HG03571 (cell line): ENCODE measurements around the gene CDKL2.
"Not testable (repeated sequence)": the region's sequence is repeated elsewhere in the genome, so short reads cannot be mapped to it uniquely, and the experiment has no call there.

Source experiments
- ATAC-seq: cut with Tn5 transposase; IDR thresholded peaks from one replicate; pipeline ENCODE4 v1.9.1; 2021; ENCODE audit not compliant: unreplicated experiment

The CDKL2 gene

GRCh38 chr4:75555294-75556164, 74.8 kb downstream of the CDKL2 start, which contains the start of gene ODAPH:
Gene ODAPH (plus strand): TSS chr4:75556066. CDS start chr4:75556083, 17 bp downstream.
- peak; percentile 85 for ATAC-seq

DNA sequence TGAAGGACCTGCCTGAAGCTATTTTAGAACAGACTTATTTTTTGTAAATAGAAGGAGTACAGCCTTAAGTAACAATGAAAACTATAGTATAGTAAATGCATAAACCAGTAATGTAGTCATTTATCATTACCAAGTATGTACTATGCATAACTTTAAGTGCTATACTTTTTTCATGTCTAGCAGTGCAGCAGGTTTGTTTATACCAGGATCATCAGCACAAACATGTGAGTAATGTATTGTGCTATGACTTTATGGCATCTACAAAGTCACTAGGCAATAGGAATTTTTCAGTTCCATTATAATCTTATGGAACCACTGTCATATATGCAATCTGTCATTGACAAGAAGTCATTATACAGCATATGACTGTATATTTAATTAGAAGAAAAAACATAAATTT, 77.9 kb downstream of the CDKL2 start:
- ATAC-seq = no peak

DNA sequence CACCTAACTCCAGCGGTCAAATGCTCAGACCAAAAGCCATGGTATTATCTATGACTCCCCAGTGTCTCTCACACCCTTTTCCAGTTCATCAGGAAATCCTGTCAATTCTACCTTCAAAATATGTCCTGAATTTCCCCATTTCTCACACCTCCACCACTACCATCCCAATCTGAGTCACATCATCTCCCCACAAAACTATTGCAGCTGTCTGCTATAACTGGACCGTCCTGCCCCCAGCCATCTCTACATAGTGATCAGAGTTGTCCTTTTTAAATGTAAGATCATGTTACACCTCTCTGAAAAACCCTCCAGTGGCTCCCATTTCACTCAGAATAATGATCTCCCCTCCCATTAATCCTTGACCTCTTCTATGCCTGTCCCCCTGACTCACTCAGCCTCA, 81.3 kb downstream of the CDKL2 start:
- no peak for ATAC-seq

- no peak for ATAC-seq
These were observed 82.5 kb downstream of the CDKL2 start for GRCh38 chr4:75547647-75548387.

DNA sequence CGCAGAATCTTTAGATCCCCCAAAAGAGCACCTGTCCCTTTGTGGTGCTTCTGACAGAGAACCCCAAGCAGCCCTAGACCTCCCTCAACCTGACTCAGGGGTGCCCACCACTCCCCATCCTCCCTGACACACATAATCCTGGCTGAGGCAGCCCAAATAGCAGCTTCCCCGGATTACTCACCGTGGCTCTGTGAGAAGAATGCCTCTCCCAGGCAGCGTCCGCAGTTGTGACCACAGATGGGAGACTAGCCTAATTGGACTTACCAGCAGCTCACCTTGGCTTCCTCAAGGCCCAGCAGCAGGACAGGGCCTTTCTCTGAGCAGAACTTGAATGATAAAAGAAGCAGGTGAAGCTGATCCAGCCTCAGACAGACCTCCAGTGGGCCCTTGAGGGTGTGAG, 84.8 kb downstream of the CDKL2 start:
- no peak for ATAC-seq

- ATAC-seq = no peak
These were observed 85.5 kb downstream of the CDKL2 start for GRCh38 chr4:75544870-75545269.

- ATAC-seq = not testable (repeated sequence)
These were observed 86.1 kb downstream of the CDKL2 start for GRCh38 chr4:75544220-75544619.

DNA sequence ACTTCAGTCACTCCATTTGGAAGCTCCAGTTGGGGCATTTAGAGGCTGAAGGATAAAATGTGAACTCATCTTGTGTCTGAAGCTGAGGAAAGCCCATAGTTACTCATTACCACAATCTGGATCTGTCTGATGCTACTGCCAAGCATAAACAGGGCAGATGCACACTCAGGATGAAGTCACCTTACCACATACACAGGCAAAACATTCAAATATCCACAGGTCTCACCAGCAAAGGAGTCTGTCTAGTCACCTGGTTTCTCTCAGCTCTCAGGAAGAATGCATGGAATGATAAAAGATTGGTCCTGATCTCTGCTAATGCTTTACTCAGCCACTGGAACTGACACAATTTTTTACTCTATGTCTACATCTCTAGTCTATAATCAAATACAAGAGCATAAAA, 87.5 kb downstream of the CDKL2 start:
- no peak for ATAC-seq

GRCh38 chr4:75537308-75537707, 93.0 kb downstream of the CDKL2 start:
- not testable (repeated sequence) for ATAC-seq

DNA sequence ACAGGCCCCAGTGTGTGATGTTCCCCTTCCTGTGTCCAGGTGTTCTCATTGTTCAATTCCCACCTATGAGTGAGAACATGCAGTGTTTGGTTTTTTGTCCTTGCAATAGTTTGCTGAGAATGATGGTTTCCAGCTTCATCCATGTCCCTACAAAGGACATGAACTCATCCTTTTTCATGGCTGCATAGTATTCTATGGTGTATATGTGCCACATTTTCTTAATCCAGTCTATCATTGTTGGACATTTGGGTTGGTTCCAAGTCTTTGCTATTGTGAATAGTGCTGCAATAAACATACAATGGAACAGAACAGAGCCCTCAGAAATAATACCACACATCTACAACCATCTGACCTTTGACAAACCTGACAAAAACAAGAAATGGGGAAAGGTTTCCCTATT, 96.4 kb downstream of the CDKL2 start:
- not testable (repeated sequence) for ATAC-seq

- ATAC-seq = not testable (repeated sequence)
These were observed 96.9 kb downstream of the CDKL2 start for GRCh38 chr4:75533339-75533887.

DNA sequence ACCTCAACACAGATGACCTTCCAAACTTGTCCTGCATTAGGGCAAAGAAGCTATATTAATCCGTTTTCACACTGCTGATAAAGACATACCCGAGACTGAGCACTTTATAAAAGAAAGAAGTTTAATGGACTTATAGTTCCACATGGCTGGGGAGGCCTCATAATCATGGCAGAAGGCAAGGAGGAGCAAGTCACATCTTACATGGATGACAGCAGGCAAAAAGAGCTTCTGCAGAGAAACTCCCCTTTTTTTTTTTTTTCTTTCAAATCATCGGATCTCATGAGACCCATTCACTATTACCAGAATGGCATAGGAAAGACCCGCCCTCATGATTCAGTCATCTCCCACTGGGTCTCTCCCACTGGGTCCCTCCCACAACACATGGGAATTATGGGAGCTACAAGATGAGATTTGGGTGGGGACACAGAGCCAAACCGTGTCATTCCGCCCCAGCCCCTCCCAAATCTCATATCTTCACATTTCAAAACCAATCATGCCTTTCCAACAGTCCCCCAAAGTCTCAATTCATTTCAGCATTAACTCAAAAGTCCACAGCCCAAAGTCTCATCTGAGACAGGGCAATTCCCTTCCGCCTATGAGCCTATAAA, 98.7 kb downstream of the CDKL2 start:
- ATAC-seq = not testable (repeated sequence)

DNA sequence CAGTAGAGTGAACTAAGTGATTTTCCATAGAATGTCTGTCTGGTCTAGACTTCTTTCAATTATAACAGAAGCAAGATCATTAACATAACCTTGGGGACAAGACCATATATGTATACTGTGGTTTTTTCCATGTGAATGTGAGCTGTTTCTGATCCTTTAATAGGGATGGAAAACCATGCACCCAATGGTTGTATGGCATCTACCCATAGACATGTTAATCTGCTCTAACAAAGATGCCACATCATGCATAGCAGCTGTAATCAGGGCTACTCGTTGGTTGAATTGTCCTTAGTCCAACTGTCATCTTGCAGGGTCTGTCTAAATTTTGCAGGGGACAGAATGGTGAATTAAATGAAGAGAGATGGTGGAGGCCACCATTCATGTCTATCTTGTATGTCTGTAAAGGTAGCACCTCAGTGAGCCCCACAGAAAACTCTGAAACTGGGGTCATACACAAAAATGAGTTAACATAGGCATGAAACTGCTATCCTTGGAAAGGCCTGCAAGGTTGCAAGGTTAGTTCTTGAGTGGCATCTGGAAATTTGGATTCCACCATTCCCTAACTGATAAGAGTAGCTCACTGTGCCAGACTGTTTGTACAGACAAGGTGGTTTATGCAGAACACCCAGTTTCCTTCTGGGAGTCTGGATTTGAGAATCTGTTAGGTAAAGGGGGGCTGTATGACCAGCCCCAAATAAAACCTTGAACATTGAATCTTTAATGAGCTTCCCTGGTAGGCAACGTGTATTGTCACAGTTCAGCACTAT, 99.6 kb downstream of the CDKL2 start:
- no peak for ATAC-seq
